ENCODE data around the gene FOXP1. TPM values are rescaled to one million over a fixed set of nuclear protein-coding genes. Genes with fewer than 3 reads are reported as not detected.

The FOXP1 gene
- polyA plus RNA-seq, 1 donor (not counting 4 experiments of a cell fraction or from before 2014, with no cell fraction given) = 14.6 TPM

DNA sequence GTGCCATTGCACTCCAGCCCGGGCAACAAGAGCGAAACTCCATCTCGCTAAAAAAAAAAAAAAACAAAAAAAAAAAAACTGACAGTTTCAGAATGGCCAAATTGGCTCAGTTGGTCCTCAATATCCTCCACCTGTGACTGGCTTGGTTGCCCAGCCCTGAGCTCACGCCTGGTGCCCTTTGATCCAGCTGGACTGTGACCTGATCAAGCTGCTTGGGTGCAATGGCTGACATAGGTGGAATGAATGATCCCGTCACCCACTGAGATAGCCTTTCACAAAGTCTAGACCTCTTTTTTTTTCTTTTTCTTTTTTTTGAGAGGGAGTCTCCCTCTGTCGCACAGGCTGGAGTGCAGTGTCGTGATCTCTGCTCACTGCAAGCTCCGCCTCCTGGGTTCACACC is 254.6 kb downstream of the FOXP1 start:
- no peak for TF ChIP-seq EZH2 (IDR thresholded peaks at IDR 0.05; ENCODE audit: low read length)
- TF ChIP-seq, protein P1, sequence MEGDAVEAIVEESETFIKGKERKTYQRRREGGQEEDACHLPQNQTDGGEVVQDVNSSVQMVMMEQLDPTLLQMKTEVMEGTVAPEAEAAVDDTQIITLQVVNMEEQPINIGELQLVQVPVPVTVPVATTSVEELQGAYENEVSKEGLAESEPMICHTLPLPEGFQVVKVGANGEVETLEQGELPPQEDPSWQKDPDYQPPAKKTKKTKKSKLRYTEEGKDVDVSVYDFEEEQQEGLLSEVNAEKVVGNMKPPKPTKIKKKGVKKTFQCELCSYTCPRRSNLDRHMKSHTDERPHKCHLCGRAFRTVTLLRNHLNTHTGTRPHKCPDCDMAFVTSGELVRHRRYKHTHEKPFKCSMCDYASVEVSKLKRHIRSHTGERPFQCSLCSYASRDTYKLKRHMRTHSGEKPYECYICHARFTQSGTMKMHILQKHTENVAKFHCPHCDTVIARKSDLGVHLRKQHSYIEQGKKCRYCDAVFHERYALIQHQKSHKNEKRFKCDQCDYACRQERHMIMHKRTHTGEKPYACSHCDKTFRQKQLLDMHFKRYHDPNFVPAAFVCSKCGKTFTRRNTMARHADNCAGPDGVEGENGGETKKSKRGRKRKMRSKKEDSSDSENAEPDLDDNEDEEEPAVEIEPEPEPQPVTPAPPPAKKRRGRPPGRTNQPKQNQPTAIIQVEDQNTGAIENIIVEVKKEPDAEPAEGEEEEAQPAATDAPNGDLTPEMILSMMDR (optimal IDR thresholded peaks at IDR 0.05 in 1 of 3, IDR thresholded peaks at IDR 0.05 in 1 of 3, conservative IDR thresholded peaks at IDR 0.05 in 1 of 3; ENCODE audit: extremely low read depth in 1 of 3, insufficient read depth in 2 of 3, low read length in 3 of 3) = no peak
- Histone ChIP-seq H3K4me3 (ENCODE audit: control insufficient read depth in 2 of 3, extremely low read depth in 1 of 3, insufficient read depth in 2 of 3, low read depth in 1 of 3, low read length in 3 of 3) (no peak overlapping the region), H3K9ac (ENCODE audit: control insufficient read depth, extremely low read depth, insufficient read depth, low read length) (no peak overlapping the region), H3K4me2 (ENCODE audit: control insufficient read depth, extremely low read depth, insufficient read depth, low read depth, low read length) (no peak overlapping the region), H3K79me2 (ENCODE audit: control insufficient read depth, insufficient read depth, low read length) (no peaks in the 10 kb centered on the region), H3K9me1 (ENCODE audit: control insufficient read depth, extremely low read depth, insufficient read depth, low read length) (no peaks in the 10 kb centered on the region), H4K20me1 (ENCODE audit: control insufficient read depth, extremely low read depth, insufficient read depth, low read length) (no peaks in the 10 kb centered on the region), H2AFZ (ENCODE audit: control insufficient read depth, low read length) (no peak overlapping the region), H3K36me3 (ENCODE audit: control insufficient read depth in 2 of 2, extremely low read depth in 1 of 2, insufficient read depth in 2 of 2, low read length in 2 of 2) (no peaks in the 10 kb centered on the region), H3K27me3 (ENCODE audit: control insufficient read depth, extremely low read depth, insufficient read depth, low read length) (no peaks in the 10 kb centered on the region), H3K27ac (ENCODE audit: control insufficient read depth, insufficient read depth, low read length) (no peak overlapping the region), H3K9me3 (ENCODE audit: control insufficient read depth, low read depth, low read length) (no peaks in the 10 kb centered on the region), H3K4me1 (ENCODE audit: control insufficient read depth, extremely low read depth, insufficient read depth, low read length) (no peaks in the 10 kb centered on the region)
- no peak for DNase-seq (ENCODE audit: low read depth, low spot score)
- dilution Hi-C loops (cut with MboI; ENCODE audit: extremely low pct_ligation_motif_present, low sequenced_read_pairs) = no loop called here
- no peak for FAIRE-seq

DNA sequence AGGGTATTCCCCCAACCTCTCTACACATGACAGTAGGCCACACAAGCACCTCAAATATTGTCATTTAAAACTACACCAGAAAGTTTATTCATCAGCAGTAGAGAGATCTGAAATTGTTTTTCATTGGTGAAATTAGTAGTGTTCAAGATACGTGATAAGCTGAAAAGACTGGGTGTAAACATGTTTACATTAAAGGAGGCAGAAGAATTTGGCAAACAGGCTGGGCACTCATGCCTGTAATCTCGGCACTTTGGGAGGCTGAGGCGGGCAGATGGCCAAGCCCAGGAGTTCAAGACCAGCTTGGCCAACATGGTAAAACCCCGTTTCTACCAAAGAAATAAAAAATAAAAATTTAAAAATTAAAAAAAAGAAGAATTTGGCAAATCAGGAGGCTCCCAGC is 255.6 kb downstream of the FOXP1 start:
- Histone ChIP-seq H2AFZ (ENCODE audit: control insufficient read depth, low read length) (no peak overlapping the region), H3K27ac (ENCODE audit: control insufficient read depth, insufficient read depth, low read length) (no peak overlapping the region), H3K79me2 (ENCODE audit: control insufficient read depth, insufficient read depth, low read length) (no peaks in the 10 kb centered on the region), H3K27me3 (ENCODE audit: control insufficient read depth, extremely low read depth, insufficient read depth, low read length) (no peaks in the 10 kb centered on the region), H3K9ac (ENCODE audit: control insufficient read depth, extremely low read depth, insufficient read depth, low read length) (no peak overlapping the region), H3K4me3 (ENCODE audit: control insufficient read depth in 2 of 3, extremely low read depth in 1 of 3, insufficient read depth in 2 of 3, low read depth in 1 of 3, low read length in 3 of 3) (no peak overlapping the region), H3K9me3 (ENCODE audit: control insufficient read depth, low read depth, low read length) (no peaks in the 10 kb centered on the region), H3K4me1 (ENCODE audit: control insufficient read depth, extremely low read depth, insufficient read depth, low read length) (no peaks in the 10 kb centered on the region), H3K4me2 (ENCODE audit: control insufficient read depth, extremely low read depth, insufficient read depth, low read depth, low read length) (no peak overlapping the region), H4K20me1 (ENCODE audit: control insufficient read depth, extremely low read depth, insufficient read depth, low read length) (no peaks in the 10 kb centered on the region), H3K36me3 (ENCODE audit: control insufficient read depth in 2 of 2, extremely low read depth in 1 of 2, insufficient read depth in 2 of 2, low read length in 2 of 2) (no peaks in the 10 kb centered on the region), H3K9me1 (ENCODE audit: control insufficient read depth, extremely low read depth, insufficient read depth, low read length) (no peaks in the 10 kb centered on the region)
- FAIRE-seq = no peak
- dilution Hi-C loops (cut with MboI; ENCODE audit: extremely low pct_ligation_motif_present, low sequenced_read_pairs) = no loop called here
- DNase-seq (ENCODE audit: low read depth, low spot score) = no peak
- TF ChIP-seq, protein P1 (optimal IDR thresholded peaks at IDR 0.05 in 1 of 3, IDR thresholded peaks at IDR 0.05 in 1 of 3, conservative IDR thresholded peaks at IDR 0.05 in 1 of 3; ENCODE audit: extremely low read depth in 1 of 3, insufficient read depth in 2 of 3, low read length in 3 of 3) = no peak
- no peak for TF ChIP-seq EZH2 (IDR thresholded peaks at IDR 0.05; ENCODE audit: low read length)

Measured in keratinocyte (primary cell).